H1 (cell line): ENCODE measurements around the gene C22orf42. TPM values are rescaled to one million over a fixed set of nuclear protein-coding genes. Genes with fewer than 3 reads are reported as not detected.

ENCODE experiments used
- CBX5 ChIP-seq: fragments of 300-800, 300-1000 bp; sonication (generic); IDR thresholded peaks from 2 replicates; pipeline ENCODE4 v1.7.1; 2016; ENCODE audit warnings: antibody characterized with exemption, low read length, low read depth
- CBX8 ChIP-seq: fragments of 300-800, 300-1000 bp; sonication (generic); IDR thresholded peaks from 2 replicates; pipeline ENCODE4 v1.7.1; 2016; ENCODE audit warnings: low read depth, low read length, borderline replicate concordance
- CHD2 ChIP-seq: IDR thresholded peaks from 2 replicates; pipeline ENCODE4 v1.6.1; 2012; ENCODE audit warnings: low read length, improper control_type of control experiment
- HDAC6 ChIP-seq: IDR thresholded peaks from one replicate; pipeline ENCODE4 v1.7.1; 2012; ENCODE audit warnings: low read depth, mild to moderate bottlenecking, inconsistent platforms, low read length, moderate library complexity
- NRF1 ChIP-seq: IDR thresholded peaks from 2 replicates; pipeline ENCODE4 v1.6.1; 2011; ENCODE audit warnings: mild to moderate bottlenecking, low read depth, low read length, improper control_type of control experiment
- RNF2 ChIP-seq: fragments of 200-900, 300-1000 bp; sonication (generic); IDR thresholded peaks from 2 replicates; pipeline ENCODE4 v1.7.1; 2016; ENCODE audit warnings: borderline replicate concordance, low read depth, mild to moderate bottlenecking, antibody characterized with exemption, low read length; ENCODE audit not compliant: poor library complexity, severe bottlenecking; ENCODE audit errors: missing control alignments
- SAP30 ChIP-seq: fragments of 300-600 bp; sonication (generic); IDR thresholded peaks from 2 replicates; pipeline ENCODE4 v1.7.1; 2012; ENCODE audit warnings: low read length, moderate library complexity, mild to moderate bottlenecking, inconsistent platforms; ENCODE audit not compliant: insufficient read depth, insufficient replicate concordance
- SUZ12 ChIP-seq: fragments of 200-600 bp; sonication (generic); IDR thresholded peaks from 2 replicates; pipeline ENCODE4 v1.6.1; 2012; ENCODE audit warnings: mild to moderate bottlenecking, inconsistent platforms, low read length, moderate library complexity, mixed read lengths
- TAF1 ChIP-seq: IDR thresholded peaks from 2 replicates; pipeline ENCODE4 v1.6.1; 2011; ENCODE audit warnings: mild to moderate bottlenecking, low read depth, low read length
- TAF7 ChIP-seq: optimal IDR thresholded peaks from 2 replicates; pipeline ENCODE3; 2011; ENCODE audit warnings: low read depth, mild to moderate bottlenecking, inconsistent platforms, low read length, moderate library complexity, borderline replicate concordance
- TBP ChIP-seq: IDR thresholded peaks from 2 replicates; pipeline ENCODE4 v1.6.1; 2011; ENCODE audit warnings: low read depth, low read length, improper control_type of control experiment
- YY1 ChIP-seq: IDR thresholded peaks from 2 replicates; pipeline ENCODE4 v1.6.1; 2011; ENCODE audit warnings: low read depth, mild to moderate bottlenecking, low read length
- ZNF274 ChIP-seq: IDR thresholded peaks from 2 replicates; pipeline ENCODE4 v1.7.0; 2012; ENCODE audit warnings: low read length, borderline replicate concordance; ENCODE audit errors: extremely low read depth
- polyA plus RNA-seq, 7 experiments: library from polyadenylated mRNA; depleted of rRNA in 3 of 7; stranded (reverse) in 5 of 7; unstranded in 2 of 7; fragments of >200 nt in 5 of 7; fragments of 200-250 nt in 2 of 7; gene quantifications; 1 replicate in 5 of 7; 2 replicates in 1 of 7; 4 replicates in 1 of 7; pipeline versions ENCODE4 v1.2.1 to v1.2.3, GENCODE V29; 2011 to 2013; ENCODE audit warnings: missing spikeins in 2 of 7, mixed read lengths in 2 of 7
- total RNA-seq: library from RNA; stranded (reverse); fragmentation: NEBNext Ultra II Directional; extraction: Animal tissue kit (Norgen Biotek cat#: 25700); gene quantifications from 2 replicates; pipeline ENCODE4 v1.2.1, GENCODE V29; 2021

Gene C22orf42
- total and polyA plus RNA-seq, 2 of the 8 experiments (the other 6 are each of a cell fraction or from before 2014, with no cell fraction given) = 0.50 TPM; not detected in 1

DNA sequence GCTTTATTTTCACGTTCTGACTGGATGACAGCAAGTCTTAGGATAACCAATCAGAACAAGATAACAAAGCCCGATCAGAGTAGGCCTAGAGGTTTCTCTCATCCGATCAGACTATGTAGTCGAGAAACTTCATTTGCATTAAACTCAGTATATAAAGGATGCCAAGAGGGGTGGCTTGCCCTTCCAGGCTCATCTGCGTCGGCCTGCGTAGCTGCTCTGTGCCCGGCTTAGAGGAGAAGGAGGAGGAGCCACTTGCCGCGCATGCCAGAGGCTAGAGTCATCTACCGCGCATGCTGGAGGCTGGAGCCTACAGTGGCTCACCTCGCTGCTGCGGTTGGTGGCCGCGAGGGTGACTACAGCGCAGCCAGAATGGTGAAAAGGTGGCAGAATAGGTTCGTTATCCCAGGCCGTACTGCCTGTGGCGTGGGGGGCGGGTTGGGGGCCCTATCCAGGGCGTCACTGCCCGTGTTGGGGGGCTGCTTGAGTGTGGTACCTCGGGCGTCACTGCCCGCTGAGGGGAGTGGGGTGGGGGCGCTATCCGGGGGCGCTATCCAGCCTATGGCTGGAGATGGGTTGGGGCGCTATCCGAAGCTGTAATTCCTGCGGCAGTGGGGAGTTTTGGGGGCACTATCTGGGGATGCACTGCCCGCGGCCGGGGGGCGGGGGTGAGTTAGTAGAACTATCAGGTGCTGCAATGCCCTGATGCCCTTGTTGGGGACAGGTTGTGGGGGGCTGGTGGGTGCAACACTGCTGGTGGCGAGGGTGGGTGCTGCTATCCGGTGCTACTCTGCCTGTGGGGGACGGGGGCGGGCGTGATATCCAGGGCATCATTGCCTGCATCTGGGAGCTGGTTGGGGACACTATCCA lies 46.0 kb upstream of the C22orf42 start, which contains the start of gene RFPL2 (continued):
- TF ChIP-seq CHD2 (no peak), TAF1 (no peak), CBX5 (no peak), HDAC6 (no peak), TAF7 (no peak), SUZ12 (no peak), RNF2 (no peak), CBX8 (no peak), YY1 (no peak), ZNF274 (no peak), TBP (no peak), SAP30 (peak; percentile 7), NRF1 (peak; percentile 31; the same call in 1 of the 2 replicates)
- TF ChIP-seq, all 59 proteins: peak for 7
